Head of caudate nucleus (tissue), 42 donors: ENCODE results near the gene NOP9.

ENCODE experiments used
- DNase-seq, 42 donors: peaks; one replicate each; pipeline versions ENCODE4 v3.0.0 to v3.0.0-alpha.2; 2020 to 2021; ENCODE audit warnings: mixed read lengths in 7 of 42
- intact Hi-C: fragments of 100-400 bp; cut with DNase I; formaldehyde crosslinking; loops from one replicate; pipeline ENCODE4 v1.15.0; 2022

Gene NOP9

DNA sequence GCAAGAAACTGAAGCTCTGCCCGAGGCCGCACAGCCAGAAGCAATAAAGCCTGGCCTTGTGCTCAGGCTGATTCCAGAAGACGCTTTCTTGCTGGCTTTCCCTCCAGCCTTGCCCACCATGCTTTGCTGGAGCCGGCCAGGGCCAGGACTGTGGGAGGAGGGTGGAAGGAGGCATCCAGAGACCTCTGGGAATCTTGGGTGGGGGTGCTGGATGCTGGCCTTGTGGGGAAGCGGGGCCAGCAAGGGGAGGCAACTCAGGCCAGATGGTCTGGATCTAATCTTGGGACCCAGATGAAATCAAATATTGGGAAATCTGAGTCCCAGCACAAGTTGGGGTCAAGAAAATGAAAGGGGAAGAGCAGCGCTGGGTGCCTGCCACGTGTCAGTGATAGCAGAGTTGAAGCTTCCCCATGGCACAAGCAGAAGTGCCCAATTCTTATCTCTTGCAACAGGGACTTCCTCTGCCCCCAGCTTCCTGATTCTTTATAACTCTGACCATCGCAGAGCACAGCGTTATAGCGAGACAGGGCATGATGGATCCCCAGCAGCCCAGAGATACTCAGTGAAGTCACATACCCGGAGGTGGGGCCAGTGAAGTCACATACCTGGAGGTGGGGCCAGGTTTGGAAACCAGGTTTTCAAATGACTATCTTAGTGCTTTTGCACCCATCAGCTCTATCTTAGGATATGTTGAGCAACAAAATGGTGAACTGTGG is 21.9 kb upstream of the NOP9 start:
- peak in 18 of 42 donors; percentile 7 to 57 (median 24) for DNase-seq
- intact Hi-C loops = no loop called here

DNA sequence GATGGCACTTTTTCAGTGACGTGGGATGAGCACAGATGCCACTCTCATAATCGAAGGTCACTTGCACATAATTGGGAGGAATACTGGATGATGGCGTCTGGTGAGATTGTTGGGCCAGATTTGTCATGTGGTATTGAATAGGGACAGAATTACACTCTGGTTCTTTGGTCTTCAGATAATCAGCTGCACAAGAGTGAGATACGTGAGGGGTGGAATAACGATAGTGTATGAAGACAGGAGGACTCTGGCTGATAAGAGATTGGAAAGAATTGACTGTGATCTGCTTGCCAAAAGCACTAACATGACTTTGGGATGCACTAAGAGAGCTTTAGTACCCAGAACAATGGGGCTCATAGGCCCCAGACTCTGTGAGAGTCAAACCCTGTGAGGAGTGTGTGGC is 21.2 kb upstream of the NOP9 start:
- no peak for DNase-seq
- intact Hi-C loops = no loop called here

DNA sequence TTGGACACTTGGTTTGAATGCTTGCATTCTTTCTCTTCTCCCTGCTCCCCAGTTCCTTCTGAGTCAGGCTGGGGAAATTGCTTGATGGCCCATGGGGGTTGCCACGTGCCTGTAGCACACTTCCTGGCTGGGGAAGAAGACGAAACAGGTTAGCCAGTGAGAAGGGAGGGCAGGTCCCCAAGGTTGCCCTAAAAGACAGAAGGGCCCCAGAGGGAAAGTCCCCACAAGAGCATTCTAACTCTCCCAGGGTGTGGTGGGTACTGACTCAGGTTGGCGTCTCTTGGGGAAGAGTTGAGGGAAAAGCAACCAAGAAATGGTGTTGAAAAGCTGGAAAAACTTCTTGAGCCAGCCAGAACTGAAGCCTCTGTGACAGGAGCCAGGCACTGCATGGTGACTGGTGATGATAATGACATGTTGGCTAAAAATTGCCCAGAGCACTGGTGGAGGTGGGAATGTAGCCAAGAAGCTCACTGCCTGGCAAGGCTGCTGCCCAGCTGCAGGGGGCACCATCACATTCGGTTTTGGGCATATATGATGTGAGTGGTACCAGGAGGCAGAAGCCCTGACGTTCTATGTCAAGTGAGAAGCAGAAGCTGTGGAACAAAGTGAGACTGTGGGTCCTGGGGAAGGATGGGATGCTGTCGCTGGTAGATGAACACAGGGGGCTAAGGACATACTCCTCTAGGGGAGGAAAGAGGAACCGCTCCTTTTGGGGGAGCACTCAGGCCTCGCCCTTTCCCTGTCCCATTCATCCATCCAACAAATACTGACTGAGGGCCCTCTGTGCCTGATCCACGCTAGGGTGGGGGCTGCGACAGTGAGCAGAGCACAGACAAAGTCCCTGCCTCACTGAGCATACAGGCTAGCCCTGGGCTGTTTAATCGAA is 20.1 kb upstream of the NOP9 start:
- intact Hi-C loops = no loop called here
- DNase-seq = peak in 36 of 42 donors; percentile 7 to 79 (median 48)

DNA sequence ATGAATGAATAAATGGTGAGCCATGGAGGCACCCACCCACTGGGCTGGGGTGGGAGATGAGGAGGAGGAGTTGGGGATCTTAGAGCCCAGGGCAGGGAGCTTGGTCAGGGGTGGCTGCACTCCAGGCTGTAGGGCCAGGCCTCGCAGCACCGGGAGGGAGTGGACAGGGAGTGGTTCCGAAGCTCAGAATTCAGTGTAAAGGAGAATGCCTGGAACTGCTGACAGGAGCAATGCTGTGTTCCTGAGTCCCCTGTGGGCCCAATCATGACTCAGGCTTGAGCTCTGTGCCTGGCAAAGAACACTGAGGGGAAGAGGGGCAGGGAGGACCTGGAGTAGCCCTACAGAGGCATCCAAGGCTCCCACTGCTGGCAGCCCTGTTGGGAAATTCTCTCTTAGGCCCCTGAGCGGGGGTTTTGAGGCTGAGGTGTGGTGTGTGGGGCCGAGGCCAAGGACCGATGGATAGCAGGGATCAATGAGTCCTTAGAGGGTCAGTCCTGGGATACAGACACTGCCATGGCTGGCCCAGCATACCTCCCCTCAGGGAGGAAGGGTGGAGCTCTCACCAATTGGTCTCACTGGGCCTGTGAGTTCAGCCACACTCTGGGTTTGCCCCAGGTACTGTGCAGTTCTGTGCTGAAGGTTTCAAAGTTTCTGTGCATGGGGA is 18.7 kb upstream of the NOP9 start:
- intact Hi-C loops = no loop called here

DNA sequence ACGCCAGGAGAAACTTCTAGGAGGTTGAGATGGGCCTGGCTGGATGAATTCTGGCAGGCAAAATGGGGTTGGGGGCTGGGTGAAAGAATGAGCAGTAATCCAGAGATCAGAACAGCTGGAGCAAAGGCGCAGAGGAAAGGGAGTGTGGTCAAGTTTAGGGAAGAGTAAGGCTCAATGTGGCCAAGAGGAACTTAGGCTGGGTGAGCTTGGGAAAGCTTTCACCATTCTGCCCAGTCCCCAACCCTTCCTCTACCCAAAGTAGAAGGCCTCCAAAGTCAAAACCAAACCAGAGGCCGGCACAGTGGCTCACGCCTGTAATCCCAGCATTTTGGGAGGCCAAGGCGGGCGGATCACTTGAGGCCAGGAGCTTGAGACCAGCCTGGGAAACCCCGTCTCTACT is 18.0 kb upstream of the NOP9 start:
- intact Hi-C loops = no loop called here
- DNase-seq = no peak

More for the DNA sequence above, 18.7 kb upstream of the NOP9 start:
- DNase-seq = no peak

DNA sequence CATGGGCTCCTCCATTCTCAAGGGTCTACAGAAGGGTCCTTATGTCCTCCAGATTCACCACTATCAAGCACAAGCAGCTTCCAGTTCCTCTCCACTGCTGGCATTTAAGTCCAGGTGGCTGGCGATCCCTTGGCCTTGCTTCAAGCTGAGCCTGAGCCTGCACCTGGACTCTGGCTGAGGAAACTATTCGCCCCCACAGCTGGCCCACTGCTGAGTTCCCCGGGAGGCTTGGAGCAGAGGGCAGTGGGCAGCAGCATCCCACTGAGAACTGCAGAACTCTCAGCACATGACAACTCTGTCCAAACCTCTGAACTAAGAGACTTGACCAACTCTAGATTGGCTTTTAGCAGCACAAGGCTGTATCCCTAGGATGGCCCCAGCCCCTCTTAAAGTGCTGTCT is 16.9 kb upstream of the NOP9 start:
- no peak for DNase-seq
- intact Hi-C loops = no loop called here

DNA sequence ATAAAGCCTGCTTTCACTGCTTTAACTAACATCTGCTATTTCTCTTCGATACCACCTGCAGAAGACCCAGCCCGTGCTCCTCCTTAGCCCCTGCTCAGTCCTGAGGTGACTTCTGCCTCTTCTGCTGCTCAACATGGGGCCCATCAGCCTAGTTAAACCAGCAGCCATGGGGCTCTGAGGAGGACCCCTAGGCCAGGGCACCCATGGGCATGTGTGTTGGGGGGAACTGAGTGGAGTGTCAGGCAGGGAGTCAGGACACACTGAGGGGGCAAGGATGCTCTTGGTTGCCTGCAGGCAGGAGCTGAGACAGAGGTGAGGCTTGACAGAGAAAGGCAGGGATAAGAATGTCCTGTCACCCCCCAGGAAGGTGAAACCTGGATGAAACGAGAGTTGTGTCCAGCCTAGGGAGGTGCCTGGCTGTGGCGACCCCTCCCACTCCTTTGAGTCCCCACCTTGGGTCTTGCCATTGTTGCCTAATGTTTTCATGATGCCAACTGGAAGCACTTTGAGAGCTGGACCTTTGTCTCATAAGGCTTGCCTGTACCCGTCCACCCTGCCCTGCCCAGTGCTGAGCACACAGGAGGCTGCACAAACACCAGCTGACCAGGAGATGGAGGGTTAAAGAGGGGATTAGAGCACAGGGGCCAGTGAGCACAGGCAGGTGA is 15.7 kb upstream of the NOP9 start:
- DNase-seq = no peak
- intact Hi-C loops = no loop called here

DNA sequence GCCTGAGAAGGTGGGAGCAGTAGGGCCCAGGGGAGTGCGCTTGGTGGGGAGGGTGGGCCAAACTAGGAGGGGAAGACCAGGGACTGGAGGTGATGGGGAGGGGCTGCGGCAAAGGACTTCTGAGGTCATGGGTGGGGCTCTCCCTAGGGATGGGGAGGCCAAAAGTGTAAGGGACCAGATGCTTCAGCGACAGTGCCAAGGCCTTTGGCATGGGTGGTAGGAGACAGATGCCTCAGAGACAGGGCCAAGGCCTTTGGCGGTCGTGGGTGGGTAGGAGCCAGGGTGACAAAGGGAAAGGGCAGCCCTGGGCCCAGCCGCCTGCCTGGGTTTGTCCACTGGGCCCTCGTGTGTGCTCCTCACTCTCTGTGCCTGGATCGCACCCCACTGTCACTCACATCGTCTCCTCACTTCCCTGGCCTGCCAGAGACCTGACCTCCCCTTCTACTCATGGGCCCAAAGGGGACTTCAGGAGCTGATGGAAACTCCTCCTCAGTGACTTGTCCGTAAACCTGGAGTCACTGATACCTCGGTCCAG is 15.1 kb upstream of the NOP9 start:
- DNase-seq = no peak
- intact Hi-C loops = no loop called here

DNA sequence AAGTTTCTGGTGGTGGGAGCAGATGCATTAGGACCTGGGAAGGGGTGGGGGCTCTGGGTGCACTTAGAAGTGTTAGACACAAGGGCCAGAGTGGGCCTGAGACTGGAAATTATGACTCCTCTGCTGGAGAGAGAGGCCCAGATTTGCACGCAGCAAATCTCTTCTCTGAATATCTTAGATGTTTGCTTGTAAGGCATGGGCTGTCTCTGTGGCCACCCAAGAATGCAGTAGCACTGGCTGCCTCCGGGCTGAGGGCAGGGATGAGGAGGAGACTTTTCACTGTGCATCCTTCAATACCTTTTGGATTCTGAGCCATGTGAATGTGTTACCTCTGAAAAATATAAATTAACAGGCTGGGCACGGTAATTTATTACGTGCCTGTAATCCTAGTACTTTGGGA is 14.3 kb upstream of the NOP9 start:
- no peak for DNase-seq
- intact Hi-C loops = no loop called here

DNA sequence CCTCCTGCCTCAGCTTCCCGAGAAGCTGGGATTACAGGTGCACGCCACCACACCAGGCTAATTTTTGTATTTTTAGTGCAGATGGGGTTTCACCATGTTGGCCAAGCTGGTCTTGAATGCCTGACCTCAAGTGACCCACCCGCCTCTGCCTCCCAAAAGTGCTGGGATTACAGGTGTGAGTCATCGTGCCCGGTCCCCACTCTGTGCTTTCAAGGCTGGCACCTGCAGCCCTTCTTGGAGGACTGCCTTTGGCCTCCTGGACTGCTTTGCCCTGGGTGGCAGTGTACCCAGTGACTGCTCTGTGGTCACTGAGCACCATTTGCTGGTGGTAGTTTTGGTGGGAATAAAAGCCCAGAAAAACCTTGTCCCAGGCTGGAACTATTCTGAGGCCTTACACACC is 12.7 kb upstream of the NOP9 start:
- no peak for DNase-seq
- intact Hi-C loops = no loop called here

DNA sequence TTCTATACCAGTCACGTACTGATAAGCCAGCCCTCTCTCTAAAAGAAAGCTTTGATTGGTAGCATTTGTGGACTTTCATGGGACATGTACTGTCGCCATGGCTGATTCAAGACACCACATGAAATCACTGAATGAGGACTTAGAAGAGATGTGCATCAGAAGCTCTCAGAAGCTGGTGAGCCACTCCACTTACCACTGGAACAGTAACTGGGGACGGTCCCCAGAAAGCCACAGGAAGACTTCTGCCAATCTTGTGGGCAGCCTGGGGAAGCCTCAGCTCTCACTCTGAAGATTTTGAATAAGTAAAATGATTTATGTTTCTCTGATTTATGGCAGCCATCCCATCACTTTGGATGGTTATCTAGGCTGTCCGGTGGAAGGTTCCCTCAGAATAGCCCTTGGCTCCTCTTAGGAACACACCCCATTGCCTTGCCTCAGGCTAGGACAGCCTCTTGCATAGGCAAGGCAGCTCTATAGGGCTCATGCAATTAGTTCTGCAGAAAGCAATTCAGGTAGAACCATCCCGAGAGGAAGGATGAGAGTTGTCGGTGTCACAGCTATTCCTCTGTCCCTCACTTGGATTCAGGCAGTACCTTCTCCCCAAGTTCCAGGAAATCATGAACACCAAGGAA is 9.9 kb upstream of the NOP9 start:
- DNase-seq = no peak
- intact Hi-C loops = no loop called here

DNA sequence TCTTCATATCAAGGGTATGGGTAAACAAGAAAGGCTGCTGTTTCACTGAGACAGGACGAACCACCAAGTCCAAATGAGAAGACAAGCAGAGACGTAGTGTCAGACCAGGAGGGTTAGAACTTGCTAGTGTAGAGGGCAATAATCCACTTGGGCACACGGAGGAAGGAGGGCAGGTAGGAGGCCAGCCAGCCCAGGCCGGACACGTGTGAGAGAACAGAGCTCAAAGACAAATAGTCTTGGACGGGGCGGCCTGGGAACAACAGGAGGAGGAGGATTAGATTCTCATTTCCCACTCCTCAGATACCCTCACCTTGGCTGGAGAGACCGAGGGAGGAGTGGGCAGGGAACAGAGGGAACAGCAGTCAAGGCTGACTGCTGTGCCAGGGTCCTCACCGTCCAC is 8.9 kb upstream of the NOP9 start:
- DNase-seq = no peak
- intact Hi-C loops = no loop called here

DNA sequence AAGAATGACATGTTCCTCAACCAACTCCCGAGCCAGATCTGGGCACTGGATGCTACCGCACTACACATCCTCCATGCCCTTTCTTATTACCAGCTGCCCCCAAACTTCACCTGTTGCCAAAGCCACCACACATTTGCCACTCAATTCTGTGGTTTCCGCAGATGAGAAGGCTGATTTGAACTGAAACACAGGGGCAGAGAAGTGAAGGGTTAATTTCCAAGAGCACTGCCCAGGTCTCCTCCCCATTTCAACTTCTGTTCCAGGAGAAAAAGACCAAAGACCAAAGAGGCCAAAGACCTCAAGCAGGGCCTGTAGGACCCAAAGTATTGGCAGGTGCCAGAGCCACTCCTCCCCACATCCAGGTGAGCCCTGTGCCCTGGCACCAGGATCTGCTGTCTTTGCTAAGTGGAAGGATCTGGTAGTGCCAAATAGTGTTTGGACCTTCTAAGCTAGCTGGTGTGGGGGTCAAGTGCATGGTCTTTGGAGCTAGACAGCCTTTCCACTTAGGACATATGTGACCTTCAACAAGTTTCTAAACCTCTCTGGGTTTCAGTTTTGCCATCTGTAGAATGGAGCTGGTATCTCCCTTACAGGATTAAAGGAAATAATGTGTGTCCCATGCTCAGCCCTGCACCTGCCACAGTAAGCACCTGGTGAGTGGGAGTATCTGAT is 8.1 kb upstream of the NOP9 start:
- intact Hi-C loops = no loop called here

DNA sequence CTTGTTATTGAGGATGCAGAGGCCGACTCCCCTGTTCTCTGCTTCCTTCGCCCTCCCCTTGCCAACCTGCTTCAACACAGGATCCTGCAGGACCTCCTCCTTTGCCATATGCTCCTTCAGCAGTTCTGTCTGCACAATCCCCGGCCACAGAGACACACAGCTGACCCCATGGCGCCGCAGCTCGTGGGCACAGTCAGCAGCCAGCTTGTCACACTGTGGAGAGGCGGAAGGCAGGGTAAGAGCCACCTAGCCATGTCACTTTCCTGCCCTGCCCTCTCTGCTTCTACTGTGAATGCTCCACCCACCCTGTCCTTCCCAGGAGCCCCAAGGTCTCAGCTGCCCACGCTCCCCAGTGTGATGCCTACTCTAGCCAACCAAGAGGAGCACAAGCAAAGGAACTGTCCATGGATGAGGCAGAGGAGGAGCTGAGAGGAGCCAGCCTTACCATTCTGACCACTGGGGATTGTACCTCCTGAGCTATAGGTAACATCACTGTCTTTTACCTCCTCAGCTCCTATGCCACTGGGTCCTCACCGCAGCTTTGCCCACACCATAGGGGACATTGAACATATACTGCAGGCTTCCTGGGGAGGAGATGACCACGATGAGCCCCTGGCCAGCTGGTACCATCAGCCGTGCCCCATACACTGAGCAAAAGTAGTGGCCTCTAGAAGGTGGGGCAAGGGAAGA is 7.4 kb upstream of the NOP9 start:
- no peak for DNase-seq
- intact Hi-C loops = no loop called here

More for the DNA sequence above, 8.1 kb upstream of the NOP9 start:
- no peak for DNase-seq

DNA sequence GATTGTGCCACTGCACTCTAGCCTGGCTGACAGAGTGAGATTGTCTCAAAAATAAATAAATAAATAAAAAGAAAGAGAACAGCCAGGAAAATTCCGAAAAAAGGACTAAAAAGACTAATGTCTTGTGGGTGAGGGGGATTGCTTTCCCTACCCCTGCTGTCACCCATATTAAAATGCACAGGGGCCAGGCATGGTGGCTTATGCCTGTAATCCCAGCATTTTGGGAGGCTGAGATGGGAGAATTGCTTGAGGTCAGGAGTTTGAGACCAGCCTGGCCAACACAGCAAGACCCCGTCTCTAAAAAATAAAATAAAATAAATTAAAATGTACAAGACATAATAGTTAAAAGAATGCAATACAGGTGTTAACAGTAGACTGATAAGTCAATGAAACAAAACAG is 6.1 kb upstream of the NOP9 start:
- DNase-seq = no peak
- intact Hi-C loops = no loop called here

DNA sequence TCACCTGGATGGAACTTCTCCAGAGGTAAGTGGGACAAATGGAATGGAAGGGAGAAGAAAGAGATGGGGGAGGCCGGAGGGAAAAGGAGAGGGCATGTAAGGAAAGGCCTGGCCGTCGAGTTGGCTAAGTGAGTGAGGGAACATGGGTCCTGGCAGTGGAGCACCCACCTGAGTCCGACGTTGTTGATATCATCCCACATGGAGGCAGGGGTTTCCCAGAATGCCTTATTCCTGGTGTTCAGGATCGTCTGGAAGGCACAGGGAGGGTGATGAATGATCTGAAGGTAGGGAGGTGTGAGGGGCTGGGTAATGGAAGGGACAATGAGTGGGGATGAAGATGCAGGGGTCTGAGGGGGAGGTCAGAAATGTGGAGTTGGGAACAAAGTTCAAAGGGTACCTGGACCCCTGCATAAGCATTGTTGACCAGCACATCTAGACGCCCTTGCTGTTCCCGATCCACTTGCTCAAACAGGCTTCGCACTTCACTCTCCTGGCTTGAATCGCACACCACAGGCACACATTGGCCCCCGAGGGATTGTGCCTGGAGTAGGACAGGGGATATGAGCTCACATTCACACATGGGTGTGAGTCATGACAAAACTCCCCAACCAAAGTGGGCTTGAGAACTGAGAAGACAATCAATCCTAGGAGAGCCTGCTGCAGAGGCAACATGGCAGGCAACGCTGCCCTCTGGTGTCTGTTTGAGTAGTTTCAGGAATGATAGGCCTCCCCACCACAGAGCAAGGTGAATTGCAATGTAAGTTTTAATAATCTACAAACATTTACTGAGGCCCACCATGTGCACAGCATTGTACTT is 3.1 kb upstream of the NOP9 start:
- intact Hi-C loops = loop anchor here (5.0 kb wide), 1 partner anchor 54 kb away; the partner anchor contains the start of gene TINF2
- peak; percentile 46 to 86 (median 69) for DNase-seq
